K562 (cell line): Measurements from ENCODE around the gene PEX11A. TPM values are rescaled to one million over a fixed set of nuclear protein-coding genes. Genes with fewer than 3 reads are reported as not detected.

ENCODE experiments used
- ATAC-seq: fragments of 200-7000 bp; cut with Tn5 transposase; 3 replicates; pipeline ENCODE4 v1.9.1; 2020; ENCODE audit warnings: moderate library complexity
- BruUV-seq: library from RNA; stranded (reverse); fragments of 400-500 nt; replicated peaks from 2 replicates; lab custom pipeline; 2021; lab: Mats Ljungman, UMichigan
- CTCF ChIA-PET: fragments of 300-600 bp; formaldehyde crosslinking; extraction: SDS; loops from one replicate; lab custom pipeline; 2021; ENCODE audit warnings: low intra/inter-chr PET ratio; lab: Yijun Ruan, JAX
- POLR2A ChIA-PET: fragments of 300-600, 350-650 bp; sonication (Branson Sonifier 250); formaldehyde crosslinking; extraction: SDS; loops from one replicate; lab custom pipeline; 2021; ENCODE audit warnings: antibody characterized with exemption, inconsistent platforms; lab: Yijun Ruan, JAX
- DNase-seq, 4 experiments: peaks; one replicate each; pipeline versions ENCODE4 v3.0.0 to v3.0.0-alpha.2; 2011 to 2018; ENCODE audit warnings: low spot score in 3 of 4, mixed read lengths in 3 of 4; ENCODE audit errors: extremely low read depth in 1 of 4
- FAIRE-seq: peaks from 2 replicates; lab custom pipeline; 2011; peaks lifted over from hg19 to GRCh38; lab: Jason Lieb, UNC
- H2AFZ ChIP-seq: 2 replicates; pipeline ENCODE4 v1.6.0; 2011; ENCODE audit warnings: low read depth, low read length, control low read depth, inconsistent platforms
- H3K27ac ChIP-seq: fragments of 200-600 bp; 3 replicates; pipeline ENCODE4 v1.8.0; 2011; ENCODE audit warnings: low read depth, mild to moderate bottlenecking, control low read depth, inconsistent platforms, low read length, moderate library complexity, mixed read lengths; ENCODE audit errors: extremely low read depth
- H3K27me3 ChIP-seq, 2 experiments: fragments of 300-600 bp in 1 of 2; 2 replicates in 1 of 2; 3 replicates in 1 of 2; pipeline versions ENCODE4 v1.6.0 to v1.8.0; 2011; ENCODE audit warnings: inconsistent platforms in 2 of 2, low read length in 2 of 2, mild to moderate bottlenecking in 1 of 2, mixed read lengths in 1 of 2, moderate library complexity in 1 of 2; ENCODE audit not compliant: control insufficient read depth in 2 of 2, insufficient read depth in 2 of 2
- H3K36me3 ChIP-seq: fragments of 300-600 bp; 3 replicates; pipeline ENCODE4 v1.8.0; 2011; ENCODE audit warnings: mild to moderate bottlenecking, low read length, inconsistent platforms; ENCODE audit not compliant: control insufficient read depth, insufficient read depth
- H3K4me1 ChIP-seq, 2 experiments: fragments of 200-600 bp in 1 of 2; replicated peaks in 1 of 2; 2 replicates in 1 of 2; 3 replicates in 1 of 2; pipeline versions ENCODE4 v1.5.1 to v1.8.0; 2011; ENCODE audit warnings: inconsistent platforms in 2 of 2, low read length in 2 of 2, mild to moderate bottlenecking in 1 of 2, mixed read lengths in 1 of 2, moderate library complexity in 1 of 2; ENCODE audit not compliant: control insufficient read depth in 2 of 2, insufficient read depth in 2 of 2
- H3K4me2 ChIP-seq: 2 replicates; pipeline ENCODE4 v1.6.1; 2011; ENCODE audit warnings: low read length, control low read depth, inconsistent platforms, mixed read lengths; ENCODE audit not compliant: insufficient read depth
- H3K4me3 ChIP-seq: fragments of 200-600 bp; sonication (generic), shearing (Covaris generic); 2 replicates; pipeline ENCODE4 v1.5.1; 2016; ENCODE audit warnings: control low read depth, inconsistent platforms
- H3K79me2 ChIP-seq: fragments of 200-600 bp; 3 replicates; pipeline ENCODE4 v1.8.0; 2011; ENCODE audit warnings: low read length, inconsistent platforms; ENCODE audit not compliant: control insufficient read depth, insufficient read depth
- H3K9ac ChIP-seq, 2 experiments: 2 replicates each; pipeline versions ENCODE4 v1.6.0 to v1.6.1; 2011; ENCODE audit warnings: low read depth in 2 of 2, low read length in 2 of 2, control low read depth in 1 of 2, inconsistent platforms in 1 of 2, mild to moderate bottlenecking in 1 of 2, mixed read lengths in 1 of 2; ENCODE audit not compliant: insufficient read depth in 1 of 2
- H3K9me1 ChIP-seq: one replicate; pipeline ENCODE4 v1.6.0; 2011; ENCODE audit warnings: inconsistent platforms, mild to moderate bottlenecking, low read length, moderate library complexity; ENCODE audit not compliant: control insufficient read depth, insufficient read depth
- H3K9me3 ChIP-seq: replicated peaks from 2 replicates; pipeline ENCODE4 v1.5.1; 2011; ENCODE audit warnings: low read depth, low read length, inconsistent platforms; ENCODE audit not compliant: control insufficient read depth, insufficient read depth
- H4K20me1 ChIP-seq: replicated peaks from 2 replicates; pipeline ENCODE4 v1.6.1; 2011; ENCODE audit warnings: low read length, inconsistent platforms, mixed read lengths; ENCODE audit not compliant: control insufficient read depth, insufficient read depth
- DACH1 ChIP-seq: fragments of 450-650 bp; IDR thresholded peaks from 2 replicates; pipeline ENCODE4 v1.6.1; 2018; ENCODE audit not compliant: partially characterized antibody
- NELFE ChIP-seq: IDR thresholded peaks from 2 replicates; pipeline ENCODE4 v1.6.1; 2011; ENCODE audit warnings: mild to moderate bottlenecking; ENCODE audit not compliant: insufficient read depth, insufficient read length
- POU5F1 ChIP-seq: fragments of 150-350 bp; IDR thresholded peaks from 2 replicates; pipeline ENCODE4 v1.6.1; 2014; ENCODE audit warnings: borderline replicate concordance, low read length, low read depth, mild to moderate bottlenecking; ENCODE audit not compliant: partially characterized antibody
- RBM25 ChIP-seq: fragments of 200-400 bp; formaldehyde crosslinking; IDR thresholded peaks from 2 replicates; pipeline ENCODE4 v1.6.1; 2018; ENCODE audit warnings: low read length, low read depth, moderate library complexity; ENCODE audit not compliant: severe bottlenecking
- TCF7L2 ChIP-seq: fragments of 150-350 bp; IDR thresholded peaks from 2 replicates; pipeline ENCODE4 v1.6.1; 2016; ENCODE audit warnings: low read depth, mild to moderate bottlenecking, low read length, moderate library complexity
- ZNF146 ChIP-seq: IDR thresholded peaks from one replicate; pipeline ENCODE4 v1.6.1; 2018; ENCODE audit warnings: missing compliant biosample characterization; ENCODE audit not compliant: unreplicated experiment
- ZNF184 ChIP-seq: sonication (generic); formaldehyde crosslinking; IDR thresholded peaks from 2 replicates; pipeline ENCODE4 v1.5.0; 2020; ENCODE audit warnings: missing genetic modification reagents
- WGBS: fragments of 100-300 bp; shearing (Covaris generic); methylation state at CpG from one replicate; pipeline ENCODE4 v1.1.6; 2016; ENCODE audit warnings: low coverage, mixed read lengths; ENCODE audit not compliant: insufficient coverage; ENCODE audit errors: missing lambda C conversion rate; 5-methylcytosine and 5-hydroxymethylcytosine counted together
- in situ Hi-C: fragments of 300-500 bp; cut with MboI; formaldehyde crosslinking; loops from 4 replicates; pipeline ENCODE4 v1.15.0; 2018; ENCODE audit warnings: inconsistent platforms, mixed read lengths
- intact Hi-C: fragments of 100-400 bp; cut with micrococcal nuclease; formaldehyde crosslinking; loops from 2 replicates; pipeline ENCODE4 v1.14.2; 2022
- polyA plus RNA-seq, 8 experiments: library from polyadenylated mRNA; depleted of rRNA in 4 of 8; stranded (reverse) in 5 of 8; unstranded in 3 of 8; fragments of >200 nt; fragmentation: Nextera tagmentation in 2 of 8; fragmentation: Illumina TruSeq in 1 of 8; extraction: Ambion mirVana in 2 of 8; extraction: Trizol in 1 of 8; gene quantifications; 2 replicates each; pipeline versions ENCODE4 v1.2.1 to v1.2.3, GENCODE V29; 2011 to 2014; ENCODE audit warnings: inconsistent platforms in 1 of 8, missing spikeins in 1 of 8
- total RNA-seq, 7 experiments: library from RNA; depleted of rRNA in 6 of 7; stranded (reverse); fragments of >200 nt in 6 of 7; fragmentation: Illumina TruSeq in 2 of 7; extraction: Trizol in 2 of 7; gene quantifications; 2 replicates each; pipeline versions ENCODE4 v1.2.1 to v1.2.3, GENCODE V29; 2011 to 2021; ENCODE audit warnings: low replicate concordance in 1 of 7

The PEX11A gene
- total and polyA plus RNA-seq, 9 of the 15 experiments (the other 6 are each of a cell fraction or from before 2014, with no cell fraction given) = not detected

- H4K20me1 ChIP-seq = no peaks in the 10 kb centered on the region
- peaks cover 4% of the 10 kb centered on the region; the same call in 1 of the 2 replicates for H3K9me3 ChIP-seq
- no peak for DNase-seq
- no peak overlapping the region for H3K9ac ChIP-seq
- H3K4me1 ChIP-seq = no peaks in the 10 kb centered on the region
- TF ChIP-seq DACH1 = no peak
- peak; percentile 44 for TF ChIP-seq RBM25
- no peak for TF ChIP-seq NELFE
- peak; percentile 86 for TF ChIP-seq ZNF146 (CRISPR knock-in tag)
- TF ChIP-seq, all 486 proteins: peak for 2
- in situ Hi-C loops = no loop called here
- CTCF ChIA-PET = no interaction called here
- Histone ChIP-seq H2AFZ (no peak overlapping the region), H3K27me3 (peaks cover 7 to 43% of the 10 kb centered on the region in 2 experiments), H3K4me3 (no peak overlapping the region), H3K9me1 (no peaks in the 10 kb centered on the region), H3K79me2 (no peaks in the 10 kb centered on the region), H3K36me3 (no peaks in the 10 kb centered on the region), H3K27ac (no peak overlapping the region), H3K4me2 (no peak overlapping the region)
- intact Hi-C loops = no loop called here
- WGBS = 5% methylated on average over 1 of the region's 1 CpG
- POLR2A ChIA-PET = no interaction called here
- BruUV-seq = no TSS peak
- no peak for FAIRE-seq
- ATAC-seq = no peak
Measured at GRCh38 chr15:89725064-89725463, 34.5 kb upstream of the PEX11A start.

- ChIA-PET CTCF (no interaction called here), POLR2A (interaction anchor here (0.7 kb wide), 1 partner anchor 683 kb away, joined by 4 read pairs; no protein-coding TSS in a partner anchor)
- H3K4me1 ChIP-seq = no peaks in the 10 kb centered on the region
- no peak overlapping the region for H3K4me2 ChIP-seq
- TF ChIP-seq ZNF184 (CRISPR knock-in tag) = peak; percentile 87
- no peak for TF ChIP-seq TCF7L2
- no peak for TF ChIP-seq POU5F1
- H3K79me2 ChIP-seq = no peaks in the 10 kb centered on the region
- BruUV-seq = no TSS peak
- FAIRE-seq (no peak), DNase-seq (no peak), ATAC-seq (no peak)
- no peaks in the 10 kb centered on the region for H3K36me3 ChIP-seq
- H3K9ac ChIP-seq = no peak overlapping the region
- H3K4me3 ChIP-seq = no peak overlapping the region
- intact Hi-C loops = no loop called here
- H2AFZ ChIP-seq = no peak overlapping the region
- in situ Hi-C loops = no loop called here
- H3K9me3 ChIP-seq = peaks cover 4% of the 10 kb centered on the region; the same call in 1 of the 2 replicates
- peaks cover 7 to 39% of the 10 kb centered on the region in 2 experiments for H3K27me3 ChIP-seq
- no peak overlapping the region for H3K27ac ChIP-seq
- WGBS = 6% methylated on average over 1 of the region's 1 CpG
- no peaks in the 10 kb centered on the region for H3K9me1 ChIP-seq
- no peaks in the 10 kb centered on the region for H4K20me1 ChIP-seq
Measured at GRCh38 chr15:89724621-89725020, 34.1 kb upstream of the PEX11A start.
